ENCODE results near the gene GOLGA7B. TPM values are rescaled to one million over a fixed set of nuclear protein-coding genes. Genes with fewer than 3 reads are reported as not detected.

The GOLGA7B gene
- polyA plus RNA-seq, 1 of the 3 experiments (the other 2 are of a cell fraction), result 0.03 TPM

- POLR2A ChIA-PET, result no interaction called here
- WGBS (ENCODE audit: low lambda C conversion rate), result 10% methylated on average over 7 of the region's 7 CpGs
- H3K79me2 ChIP-seq (ENCODE audit: insufficient read depth), result no peaks in the 10 kb centered on the region
Measured at GRCh38 chr10:97842656-97843280, 6.9 kb upstream of the GOLGA7B start.

GRCh38 chr10:97843281-97843671 lies 6.4 kb upstream of the GOLGA7B start:
- POLR2A ChIA-PET, result no interaction called here
- H3K79me2 ChIP-seq (ENCODE audit: insufficient read depth), result no peaks in the 10 kb centered on the region
- H3K27me3 ChIP-seq (ENCODE audit: insufficient read depth), result peaks cover 5% of the 10 kb centered on the region; the same call in 1 of the 2 replicates
- H4K20me1 ChIP-seq (ENCODE audit: insufficient read depth), result no peaks in the 10 kb centered on the region
- H3K36me3 ChIP-seq (replicated peaks in 1 of 2; ENCODE audit: control insufficient read depth in 1 of 2, insufficient read depth in 2 of 2, low read length in 1 of 2), result no peaks in the 10 kb centered on the region
- CTCF ChIA-PET, result interaction anchor here (1.5 kb wide), 2 partner anchors 27 to 51 kb away, joined by 7 to 8 read pairs; no protein-coding TSS in a partner anchor
- no peak for TF ChIP-seq USF2 (IDR thresholded peaks at IDR 0.05; ENCODE audit: borderline replicate concordance, low read depth, low read length)
- TF ChIP-seq FOSL2 (IDR thresholded peaks at IDR 0.05; ENCODE audit: borderline replicate concordance, low read depth), result no peak
- TF ChIP-seq ZBTB33 (IDR thresholded peaks at IDR 0.05; ENCODE audit: borderline replicate concordance, low read depth), result no peak
- no peak for TF ChIP-seq YY1 (IDR thresholded peaks at IDR 0.05; ENCODE audit: low read depth)
- TF ChIP-seq MAX (IDR thresholded peaks at IDR 0.05; ENCODE audit: low read depth), result no peak
- TF ChIP-seq NFIC (IDR thresholded peaks at IDR 0.05; ENCODE audit: borderline replicate concordance), result no peak
- no peak for TF ChIP-seq TCF12 (IDR thresholded peaks at IDR 0.05)
- no peak for TF ChIP-seq MXI1 (IDR thresholded peaks at IDR 0.05; ENCODE audit: low read depth, low read length)
- TF ChIP-seq EZH2phosphoT487 (IDR thresholded peaks at IDR 0.05; ENCODE audit: borderline replicate concordance, low read depth), result no peak
- no peak for TF ChIP-seq RFX5 (IDR thresholded peaks at IDR 0.05; ENCODE audit: low read length)
- no peak for TF ChIP-seq CTCF (IDR thresholded peaks at IDR 0.05)
- no peak for TF ChIP-seq TAF1 (IDR thresholded peaks at IDR 0.05; ENCODE audit: borderline replicate concordance, low read depth, low read length)
- no peak for TF ChIP-seq RAD21 (IDR thresholded peaks at IDR 0.05; ENCODE audit: low read length)
- TF ChIP-seq GATA2 (CRISPR knock-in tag; IDR thresholded peaks at IDR 0.05), result no peak
- no peak for TF ChIP-seq FOXM1 (IDR thresholded peaks at IDR 0.05; ENCODE audit: low read depth)
- H3K27ac ChIP-seq (ENCODE audit: low read depth in 2 of 2, low read length in 1 of 2), result peak overlapping the region in 1 of 2 experiments; percentile 50; a peak in 2 of 4 replicates
- H2AFZ ChIP-seq (ENCODE audit: low read depth), result no peak overlapping the region
- peak overlapping the region; percentile 31; the same call in 1 of the 2 replicates for H3K4me2 ChIP-seq
- H3K9me3 ChIP-seq, result no peaks in the 10 kb centered on the region
- H3K4me1 ChIP-seq (ENCODE audit: control insufficient read depth in 1 of 2, insufficient read depth in 2 of 2, low read depth in 1 of 2, low read length in 1 of 2), result peaks cover 9 to 10% of the 10 kb centered on the region in 2 experiments; a peak in 2 of 4 replicates
- H3F3A ChIP-seq (replicated peaks; ENCODE audit: insufficient read depth), result peaks cover 14% of the 10 kb centered on the region
- no peaks in the 10 kb centered on the region for H3K9me2 ChIP-seq
- DNase-seq, result peak; percentile 63
- no peak overlapping the region for H3K4me3 ChIP-seq (ENCODE audit: low read depth in 2 of 2, low read length in 1 of 2)
- WGBS (ENCODE audit: low lambda C conversion rate), result 0% methylated on average over 2 of the region's 2 CpGs
- no peak overlapping the region for H3K9ac ChIP-seq

More at GRCh38 chr10:97842656-97843280, 6.9 kb upstream of the GOLGA7B start:
- CTCF ChIA-PET, result interaction anchor here (1.5 kb wide), 2 partner anchors 27 to 50 kb away, joined by 7 to 8 read pairs; no protein-coding TSS in a partner anchor
- Histone ChIP-seq H3K27me3 (ENCODE audit: insufficient read depth) (peaks cover 5% of the 10 kb centered on the region; the same call in 1 of the 2 replicates), H3K27ac (ENCODE audit: low read depth in 2 of 2, low read length in 1 of 2) (peak overlapping the region in 1 of 2 experiments; percentile 50; a peak in 2 of 4 replicates), H3K4me3 (ENCODE audit: low read depth in 2 of 2, low read length in 1 of 2) (no peak overlapping the region), H3K9ac (no peak overlapping the region), H3K9me3 (no peaks in the 10 kb centered on the region), H3K36me3 (replicated peaks in 1 of 2; ENCODE audit: control insufficient read depth in 1 of 2, insufficient read depth in 2 of 2, low read length in 1 of 2) (no peaks in the 10 kb centered on the region), H3K9me2 (no peaks in the 10 kb centered on the region), H4K20me1 (ENCODE audit: insufficient read depth) (no peaks in the 10 kb centered on the region), H3K4me2 (peak overlapping the region; percentile 31; the same call in 1 of the 2 replicates), H3K4me1 (ENCODE audit: control insufficient read depth in 1 of 2, insufficient read depth in 2 of 2, low read depth in 1 of 2, low read length in 1 of 2) (peaks cover 9 to 10% of the 10 kb centered on the region in 2 experiments; a peak in 2 of 4 replicates), H2AFZ (ENCODE audit: low read depth) (no peak overlapping the region), H3F3A (replicated peaks; ENCODE audit: insufficient read depth) (peaks cover 14% of the 10 kb centered on the region)
- peak; percentile 63 for DNase-seq
- TF ChIP-seq RXRA (IDR thresholded peaks at IDR 0.05; ENCODE audit: borderline replicate concordance, low read depth) (no peak), SIN3A (IDR thresholded peaks at IDR 0.05; ENCODE audit: borderline replicate concordance, low read depth, low read length) (no peak), MEF2A (IDR thresholded peaks at IDR 0.05; ENCODE audit: borderline replicate concordance, low read depth) (no peak), ELF1 (IDR thresholded peaks at IDR 0.05) (no peak), TEAD4 (IDR thresholded peaks at IDR 0.05; ENCODE audit: borderline replicate concordance, insufficient read depth) (no peak), FOXM1 (IDR thresholded peaks at IDR 0.05; ENCODE audit: low read depth) (no peak), JUND (IDR thresholded peaks at IDR 0.05) (no peak)

All from SK-N-SH (cell line).